ENCODE results near the gene SDR9C7. TPM values are rescaled to one million over a fixed set of nuclear protein-coding genes. Genes with fewer than 3 reads are reported as not detected.

Gene SDR9C7
- total RNA-seq, 1 experiment from 2014 or later, result not detected

- no peaks in the 10 kb centered on the region for H3K9me2 ChIP-seq (ENCODE audit: insufficient read depth)
- CTCF ChIA-PET, result no interaction called here
- TF ChIP-seq EZH2 (IDR thresholded peaks at IDR 0.05; ENCODE audit: low read depth) (no peak), CTCF (conservative IDR thresholded peaks at IDR 0.05) (no peak)
- intact Hi-C loops (cut with micrococcal nuclease; ENCODE audit: unreplicated experiment), result no loop called here
- no peak for DNase-seq
- no peak overlapping the region for H3K27ac ChIP-seq
- no peaks in the 10 kb centered on the region for H3F3A ChIP-seq (ENCODE audit: insufficient read depth, low read depth)
- H3K4me3 ChIP-seq, result no peak overlapping the region
- H3K79me2 ChIP-seq (ENCODE audit: low read depth), result no peaks in the 10 kb centered on the region
- H2AFZ ChIP-seq, result no peak overlapping the region
- no peaks in the 10 kb centered on the region for H3K9me3 ChIP-seq (ENCODE audit: insufficient read depth, low read depth)
- H3K27me3 ChIP-seq (ENCODE audit: insufficient read depth, low read depth), result no peaks in the 10 kb centered on the region; the same call in 1 of the 2 replicates
- no peaks in the 10 kb centered on the region for H4K20me1 ChIP-seq (ENCODE audit: insufficient read depth)
- H3K4me2 ChIP-seq, result no peak overlapping the region
- no peaks in the 10 kb centered on the region for H3K36me3 ChIP-seq (ENCODE audit: low read depth)
- POLR2A ChIA-PET (ENCODE audit: unreplicated experiment), result no interaction called here
- H3K4me1 ChIP-seq (replicated peaks; ENCODE audit: insufficient read depth), result no peaks in the 10 kb centered on the region
- no TSS peak for BruUV-seq (replicated peaks)
Observed at GRCh38 chr12:56916996-56917333, 17.2 kb downstream of the SDR9C7 start.

GRCh38 chr12:56916296-56916995 is 17.8 kb downstream of the SDR9C7 start:
- no peak overlapping the region for H3K4me3 ChIP-seq
- DNase-seq, result no peak
- no peak overlapping the region for H3K27ac ChIP-seq
- intact Hi-C loops (cut with micrococcal nuclease; ENCODE audit: unreplicated experiment), result no loop called here
- no peaks in the 10 kb centered on the region for H3F3A ChIP-seq (ENCODE audit: insufficient read depth, low read depth)
- no peaks in the 10 kb centered on the region for H3K79me2 ChIP-seq (ENCODE audit: low read depth)
- CTCF ChIA-PET, result no interaction called here
- H2AFZ ChIP-seq, result no peak overlapping the region
- H3K36me3 ChIP-seq (ENCODE audit: low read depth), result no peaks in the 10 kb centered on the region
- H3K9me3 ChIP-seq (ENCODE audit: insufficient read depth, low read depth), result no peaks in the 10 kb centered on the region
- no peaks in the 10 kb centered on the region; the same call in 1 of the 2 replicates for H3K27me3 ChIP-seq (ENCODE audit: insufficient read depth, low read depth)
- TF ChIP-seq CTCF (conservative IDR thresholded peaks at IDR 0.05), result no peak
- TF ChIP-seq EZH2 (IDR thresholded peaks at IDR 0.05; ENCODE audit: low read depth), result no peak
- H4K20me1 ChIP-seq (ENCODE audit: insufficient read depth), result no peaks in the 10 kb centered on the region
- H3K4me2 ChIP-seq, result no peak overlapping the region
- POLR2A ChIA-PET (ENCODE audit: unreplicated experiment), result no interaction called here
- no peaks in the 10 kb centered on the region for H3K9me2 ChIP-seq (ENCODE audit: insufficient read depth)
- no TSS peak for BruUV-seq (replicated peaks)
- H3K4me1 ChIP-seq (replicated peaks; ENCODE audit: insufficient read depth), result no peaks in the 10 kb centered on the region

- TF ChIP-seq EZH2 (IDR thresholded peaks at IDR 0.05; ENCODE audit: low read depth) (no peak), CTCF (conservative IDR thresholded peaks at IDR 0.05) (no peak)
- CTCF ChIA-PET, result no interaction called here
- no peak for DNase-seq
- Histone ChIP-seq H3K79me2 (ENCODE audit: low read depth) (no peaks in the 10 kb centered on the region), H3K36me3 (ENCODE audit: low read depth) (no peaks in the 10 kb centered on the region), H3K4me2 (no peak overlapping the region), H3F3A (ENCODE audit: insufficient read depth, low read depth) (no peaks in the 10 kb centered on the region), H3K27me3 (ENCODE audit: insufficient read depth, low read depth) (no peaks in the 10 kb centered on the region; the same call in 1 of the 2 replicates), H3K9me2 (ENCODE audit: insufficient read depth) (no peaks in the 10 kb centered on the region), H3K4me1 (replicated peaks; ENCODE audit: insufficient read depth) (no peaks in the 10 kb centered on the region), H3K4me3 (no peak overlapping the region), H4K20me1 (ENCODE audit: insufficient read depth) (no peaks in the 10 kb centered on the region), H2AFZ (no peak overlapping the region), H3K27ac (no peak overlapping the region), H3K9me3 (ENCODE audit: insufficient read depth, low read depth) (no peaks in the 10 kb centered on the region)
- intact Hi-C loops (cut with micrococcal nuclease; ENCODE audit: unreplicated experiment), result no loop called here
- no TSS peak for BruUV-seq (replicated peaks)
- POLR2A ChIA-PET (ENCODE audit: unreplicated experiment), result no interaction called here
Observed at GRCh38 chr12:56914724-56915123, 19.5 kb downstream of the SDR9C7 start.
